Raji (cell line): ENCODE results near the gene CSMD2.

ENCODE experiments used
- POLR2A ChIP-seq: IDR thresholded peaks from 2 replicates; pipeline ENCODE4 v1.6.1; 2011; ENCODE audit warnings: low read depth, low read length, control low read depth; ENCODE audit not compliant: insufficient read depth

The CSMD2 gene

DNA sequence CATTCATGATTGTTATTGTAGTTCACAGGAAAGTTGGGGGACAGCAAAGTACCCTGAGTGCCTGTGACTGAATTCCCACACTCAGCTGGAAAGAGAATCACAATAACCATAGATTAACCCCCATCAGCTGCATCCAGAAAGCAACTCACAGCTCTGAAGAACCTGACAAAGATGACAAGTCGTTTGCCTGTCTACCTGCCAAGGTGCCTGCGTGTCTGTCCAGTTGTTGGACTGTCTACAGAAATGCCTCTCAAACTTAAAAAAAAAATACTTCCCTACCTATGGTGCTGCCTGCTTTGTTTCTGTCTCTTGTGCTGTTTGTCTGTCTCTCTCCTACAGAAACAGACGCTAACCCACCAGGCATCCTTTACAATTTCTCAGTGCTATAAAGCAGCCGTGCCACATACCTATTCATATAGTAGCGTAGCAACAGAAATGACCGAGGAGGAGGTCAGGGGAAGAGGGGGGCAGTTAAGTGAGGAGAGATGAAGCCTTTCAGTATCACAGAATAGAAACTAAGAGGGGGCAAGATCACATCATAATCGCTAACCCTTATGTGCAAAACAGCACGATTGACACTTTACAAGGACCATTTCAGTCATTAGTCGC, 455.8 kb downstream of the CSMD2 start:
- no peak for TF ChIP-seq POLR2A

- no peak for TF ChIP-seq POLR2A
Measured at GRCh38 chr1:33706634-33707255, 458.3 kb downstream of the CSMD2 start.

GRCh38 chr1:33703464-33703863, 461.6 kb downstream of the CSMD2 start:
- TF ChIP-seq POLR2A = no peak

- TF ChIP-seq POLR2A = no peak
Measured at GRCh38 chr1:33698361-33699035, 466.5 kb downstream of the CSMD2 start.

DNA sequence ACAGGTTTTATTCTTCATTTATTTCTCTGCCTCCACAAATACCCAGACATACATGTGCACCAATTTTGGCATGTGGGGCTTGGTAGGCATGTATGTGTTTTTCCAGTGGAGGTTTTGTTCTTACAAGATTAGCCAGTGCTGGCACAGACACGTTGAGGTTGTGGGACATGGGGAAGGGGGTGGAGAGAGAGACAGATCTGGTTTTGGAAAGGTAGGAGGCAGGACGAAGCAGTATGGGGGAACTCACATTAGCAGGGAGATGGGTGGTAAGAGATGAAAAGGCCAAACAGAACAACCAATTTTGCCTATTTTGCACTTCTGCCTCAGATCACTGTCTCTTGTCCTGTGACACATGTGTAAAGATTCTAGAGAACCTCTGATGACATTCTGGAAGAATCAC, 467.2 kb downstream of the CSMD2 start:
- TF ChIP-seq POLR2A = no peak

DNA sequence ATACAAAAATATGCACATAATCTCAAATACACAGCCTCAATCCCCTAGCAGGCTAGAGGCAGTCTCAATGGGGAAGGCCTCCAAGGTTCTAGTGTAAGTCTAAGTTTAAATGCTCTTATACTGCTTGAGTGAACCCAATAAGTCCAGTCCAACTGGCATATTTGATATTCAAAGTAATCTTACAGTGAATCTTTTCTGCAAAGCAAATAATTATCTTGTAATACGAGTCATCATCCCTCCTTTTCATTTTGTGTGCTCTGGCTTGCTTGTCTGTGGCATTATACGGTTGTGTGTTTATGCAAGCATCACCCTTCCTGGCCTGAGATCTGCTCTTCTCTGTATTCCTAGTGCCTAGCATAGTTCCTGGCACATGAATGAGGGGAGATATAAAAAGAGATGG, 468.1 kb downstream of the CSMD2 start:
- no peak for TF ChIP-seq POLR2A

DNA sequence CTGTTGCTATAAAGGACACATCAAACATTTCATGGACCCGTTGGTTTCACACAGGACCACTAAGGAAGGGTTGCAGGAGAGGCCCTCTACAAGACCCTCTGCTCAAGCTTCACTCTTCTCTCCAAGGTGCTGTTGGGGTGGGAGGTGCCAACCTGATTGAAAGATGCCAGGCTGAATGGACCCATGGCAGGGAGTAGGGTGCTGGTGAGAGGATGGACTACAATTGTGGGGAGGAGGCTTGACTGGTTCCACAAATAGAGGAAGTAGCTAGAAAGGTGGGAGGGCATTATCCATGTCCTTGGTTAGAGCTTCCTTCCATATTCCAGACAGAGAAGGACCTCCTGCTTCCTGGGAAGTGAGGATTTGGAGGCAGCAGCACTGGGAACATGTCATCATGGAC, 468.7 kb downstream of the CSMD2 start:
- TF ChIP-seq POLR2A = no peak

DNA sequence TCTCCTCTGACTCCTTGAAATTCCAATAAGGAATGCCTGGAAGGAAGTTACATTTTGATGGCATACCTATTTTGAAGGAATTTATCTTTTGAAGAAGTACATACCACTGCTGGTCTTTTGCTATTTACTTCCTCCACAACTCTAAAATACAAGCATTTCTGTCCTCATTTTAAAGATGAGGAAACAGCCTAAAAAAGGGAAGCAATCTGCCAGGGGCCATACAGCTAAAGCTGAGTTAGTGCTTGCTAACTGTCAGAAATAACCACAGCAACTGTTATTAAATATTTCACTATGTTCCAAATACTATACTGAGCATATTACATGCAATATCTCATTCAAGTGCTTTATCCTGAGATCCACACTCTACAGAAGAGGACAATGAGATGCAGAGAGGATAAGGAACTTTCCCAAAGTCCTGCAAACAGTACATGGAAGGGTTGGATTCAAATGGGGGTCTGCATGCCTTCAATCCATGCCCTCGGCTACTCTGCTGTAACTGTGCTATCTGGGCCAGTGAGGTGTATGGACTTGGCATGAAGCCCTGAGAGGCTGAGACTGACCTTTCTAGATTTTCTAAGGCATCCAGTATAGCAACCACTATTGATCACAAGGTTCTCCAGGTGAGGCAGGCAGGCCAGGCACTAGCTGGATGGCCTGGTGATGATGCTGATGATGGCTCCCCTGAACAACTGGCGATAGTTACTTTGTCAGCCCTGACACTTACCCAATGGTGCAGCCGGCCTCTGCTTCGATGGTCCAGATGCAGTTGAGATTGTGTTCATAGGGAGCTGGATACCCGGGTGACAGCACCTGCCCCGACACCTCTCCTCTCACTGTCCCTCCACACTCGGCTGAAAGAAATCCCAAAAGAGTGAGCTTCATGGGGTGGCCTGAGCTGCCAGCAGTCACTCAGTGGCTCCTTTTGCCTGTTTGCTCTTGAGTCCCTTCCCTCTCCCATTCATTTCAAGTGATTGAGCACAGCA, 472.5 kb downstream of the CSMD2 start:
- TF ChIP-seq POLR2A = no peak

DNA sequence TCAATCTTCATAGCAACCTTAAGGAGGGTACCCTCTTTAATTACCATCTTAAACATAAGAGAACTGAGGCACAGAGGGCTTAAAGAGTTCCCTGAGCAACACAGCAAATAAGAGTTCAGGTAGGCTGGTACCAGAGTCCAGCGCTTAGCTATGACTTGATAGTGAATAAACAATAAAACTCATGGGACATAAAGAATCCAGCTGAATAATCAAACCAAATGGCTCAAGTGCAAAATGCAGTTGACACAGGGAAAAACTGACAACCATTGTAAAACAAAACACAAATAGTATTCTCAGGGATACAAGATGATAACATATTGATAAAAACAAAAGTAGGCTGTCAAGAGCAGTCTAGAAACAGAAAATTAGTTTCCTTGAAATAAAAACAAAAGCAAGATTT, 478.0 kb downstream of the CSMD2 start:
- no peak for TF ChIP-seq POLR2A

DNA sequence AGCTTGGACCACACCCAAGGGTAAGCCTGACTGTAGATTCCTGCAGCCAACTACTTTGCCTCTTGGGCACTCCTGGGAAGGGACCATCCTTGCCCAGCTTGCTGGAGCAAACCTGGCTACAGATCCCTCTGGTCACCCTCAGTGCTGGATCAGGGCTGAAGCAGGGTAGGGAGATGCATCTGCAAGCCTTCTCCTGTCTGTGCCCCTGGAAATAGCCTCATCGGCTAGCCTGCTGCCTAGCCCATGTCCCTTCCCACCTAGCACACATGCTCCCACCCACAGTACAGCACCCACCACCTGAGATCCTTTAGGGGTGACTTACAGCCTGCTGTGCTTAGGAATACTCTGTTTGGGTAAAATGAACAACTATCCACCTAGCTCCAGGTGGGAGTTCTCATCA, 478.5 kb downstream of the CSMD2 start:
- no peak for TF ChIP-seq POLR2A

DNA sequence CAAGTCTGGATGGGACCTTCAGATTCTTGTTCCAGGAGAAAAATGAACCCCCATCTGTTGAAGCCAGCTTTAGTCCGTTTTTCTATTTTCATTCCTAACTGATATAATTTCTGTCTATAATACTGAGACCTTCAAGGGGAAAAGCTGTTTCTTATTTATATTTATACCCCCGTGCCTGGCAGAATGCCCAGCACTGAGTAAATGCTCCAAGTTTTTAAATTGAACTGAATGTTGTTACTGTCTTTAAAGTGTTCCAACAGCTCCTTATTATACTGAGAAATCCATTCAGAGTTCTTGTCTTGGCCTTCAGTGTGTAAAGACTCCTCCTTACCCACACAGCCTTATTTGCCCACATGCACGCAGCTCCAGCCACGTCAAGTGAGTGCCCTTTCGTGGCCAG, 479.8 kb downstream of the CSMD2 start:
- TF ChIP-seq POLR2A = no peak

DNA sequence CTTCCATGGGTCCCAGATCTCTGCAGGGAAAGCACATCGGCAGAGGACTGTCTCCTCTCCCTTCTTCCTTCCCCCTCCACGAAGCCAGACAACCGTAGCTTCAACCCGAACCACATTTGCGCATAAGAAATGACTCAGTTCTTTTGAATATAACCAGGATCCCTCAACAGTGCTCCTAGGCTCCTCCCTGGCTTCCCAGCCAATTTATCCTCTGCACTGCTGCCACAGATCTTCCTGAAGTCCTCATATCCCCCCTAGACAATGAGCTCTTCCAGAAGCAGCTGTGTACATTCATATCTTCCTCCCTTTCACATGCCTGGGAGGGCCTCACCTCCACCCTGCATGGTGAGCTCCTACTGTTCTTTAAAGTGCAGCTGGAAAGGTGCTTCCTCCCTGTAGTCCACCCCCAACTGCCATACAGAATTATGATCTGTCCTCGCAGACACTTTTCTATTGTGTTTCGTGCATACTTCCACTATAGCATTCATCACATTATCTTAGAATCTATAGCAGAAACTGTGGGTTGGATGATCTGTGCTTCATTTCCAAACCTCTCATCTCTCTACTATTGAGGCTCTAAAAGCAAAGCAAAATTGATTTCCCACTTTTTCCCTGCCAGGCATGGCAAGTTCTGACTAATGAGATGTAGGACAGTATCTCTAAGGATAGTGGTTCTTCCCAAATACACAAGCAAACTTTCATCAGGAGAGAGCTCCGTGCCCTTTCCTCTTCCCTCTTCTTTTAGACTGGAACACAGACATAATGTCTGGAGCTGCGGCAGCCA, 480.4 kb downstream of the CSMD2 start:
- no peak for TF ChIP-seq POLR2A

DNA sequence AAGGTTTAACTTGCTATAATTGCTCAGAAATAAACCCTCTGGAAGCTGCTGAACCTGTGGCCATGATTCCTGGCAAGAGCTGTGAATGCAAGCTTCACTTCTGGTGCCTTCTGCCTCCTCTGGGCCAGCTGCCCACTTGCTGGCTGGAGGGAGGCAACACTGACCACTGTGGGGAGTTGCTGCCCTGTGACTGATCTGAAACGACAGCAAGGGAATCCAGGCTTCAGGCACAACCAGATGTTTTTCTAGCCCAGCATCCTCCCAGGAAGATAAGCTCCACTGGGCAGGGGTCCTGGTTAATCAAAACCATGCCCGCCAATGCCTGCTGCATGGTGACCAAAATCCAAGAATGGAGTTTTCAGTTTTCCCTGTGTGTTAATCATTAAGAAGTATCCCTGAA, 481.1 kb downstream of the CSMD2 start:
- no peak for TF ChIP-seq POLR2A

GRCh38 chr1:33682371-33682770, 482.7 kb downstream of the CSMD2 start:
- TF ChIP-seq POLR2A = no peak

DNA sequence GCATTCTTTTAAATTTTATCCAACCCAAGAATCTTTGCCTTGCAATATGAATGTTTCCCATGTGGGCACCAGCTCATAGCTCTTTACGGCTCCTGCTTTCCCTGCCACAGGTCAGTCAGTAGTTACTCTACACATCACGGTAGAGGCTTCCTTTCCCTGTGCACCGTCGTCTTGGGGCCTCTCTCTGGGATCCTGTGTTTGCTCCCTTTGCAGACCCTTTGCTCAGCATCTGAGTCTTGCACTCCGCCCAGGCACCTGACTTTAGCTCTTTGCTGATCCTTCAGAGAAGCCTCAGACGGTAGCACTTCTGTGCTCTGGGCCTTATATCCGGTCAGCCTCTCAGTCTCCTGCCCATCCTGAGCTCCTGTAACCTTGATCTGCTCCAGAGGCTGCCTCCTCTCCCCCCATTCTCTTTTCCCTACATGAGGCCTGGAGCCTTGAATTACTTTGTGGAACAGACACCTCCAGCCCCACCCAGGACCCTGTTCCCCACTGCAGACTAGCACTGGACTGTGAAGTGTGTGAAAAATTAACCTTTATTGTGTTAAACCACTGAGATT, 484.7 kb downstream of the CSMD2 start:
- TF ChIP-seq POLR2A = no peak

DNA sequence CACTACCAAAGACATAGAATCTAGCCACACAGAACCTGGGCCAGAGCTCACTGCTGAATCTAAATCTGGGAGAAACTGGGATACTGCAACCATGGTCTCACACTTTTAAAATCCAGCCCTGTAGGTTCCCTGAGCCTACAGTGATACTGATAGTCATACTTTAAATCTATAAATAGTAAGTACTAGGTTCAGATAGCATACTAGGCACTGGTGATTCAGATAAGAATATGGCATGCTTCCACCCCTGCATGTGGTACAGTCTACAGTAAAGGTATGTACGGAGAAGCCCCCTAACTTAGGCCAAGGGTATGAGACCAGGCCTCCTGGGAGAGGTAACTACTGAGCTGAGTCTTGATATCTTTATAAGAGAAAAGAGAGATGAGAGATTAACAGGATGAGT, 494.5 kb downstream of the CSMD2 start:
- TF ChIP-seq POLR2A = no peak
